H1 (cell line): ENCODE measurements around the gene SUSD1. TPM values are rescaled to one million over a fixed set of nuclear protein-coding genes. Genes with fewer than 3 reads are reported as not detected.

Source experiments
- CTCF ChIA-PET: fragments of 300-600 bp; sonication (Branson Sonifier 250); formaldehyde crosslinking; loops from one replicate; lab custom pipeline; 2021; ENCODE audit not compliant: partially characterized antibody; lab: Charles Lee
- POLR2A ChIA-PET: fragments of 300-600 bp; sonication (Branson Sonifier 250); formaldehyde crosslinking; loops from one replicate; lab custom pipeline; 2021; ENCODE audit warnings: inconsistent platforms; ENCODE audit not compliant: partially characterized antibody; lab: Charles Lee
- DNase-seq, 2 experiments: peaks; one replicate each; pipeline versions ENCODE4 v3.0.0 to v3.0.0-alpha.2; 2010 to 2022; ENCODE audit warnings: low spot score in 2 of 2, low read depth in 1 of 2, mixed read lengths in 1 of 2
- FAIRE-seq: peaks from 2 replicates; lab custom pipeline; 2011; peaks lifted over from hg19 to GRCh38; lab: Jason Lieb, UNC
- H2AFZ ChIP-seq: 2 replicates; pipeline ENCODE4 v1.8.1; 2012; ENCODE audit warnings: low read length, inconsistent platforms
- H2AK5ac ChIP-seq: 2 replicates; pipeline ENCODE4 v1.6.1; 2013; ENCODE audit warnings: low read depth, low read length
- H2BK120ac ChIP-seq: replicated peaks from 2 replicates; pipeline ENCODE3; 2013; ENCODE audit warnings: low read depth, low read length, inconsistent platforms
- H2BK12ac ChIP-seq: 2 replicates; pipeline ENCODE4 v1.6.1; 2013; ENCODE audit warnings: low read depth, low read length
- H2BK15ac ChIP-seq: 2 replicates; pipeline ENCODE4 v1.6.1; 2013; ENCODE audit warnings: low read length
- H2BK20ac ChIP-seq: 2 replicates; pipeline ENCODE4 v1.6.1; 2013; ENCODE audit warnings: low read length
- H2BK5ac ChIP-seq: 2 replicates; pipeline ENCODE4 v1.6.1; 2013; ENCODE audit warnings: low read depth, low read length
- H3K14ac ChIP-seq: 2 replicates; pipeline ENCODE4 v1.6.1; 2013; ENCODE audit warnings: inconsistent platforms; ENCODE audit not compliant: insufficient read length
- H3K18ac ChIP-seq: 2 replicates; pipeline ENCODE4 v1.6.1; 2013; ENCODE audit warnings: low read length; ENCODE audit errors: extremely low read depth
- H3K23ac ChIP-seq: 2 replicates; pipeline ENCODE4 v1.6.1; 2013; ENCODE audit warnings: inconsistent platforms; ENCODE audit not compliant: insufficient read length
- H3K23me2 ChIP-seq: 2 replicates; pipeline ENCODE4 v1.6.1; 2013; ENCODE audit warnings: low read depth, low read length
- H3K27ac ChIP-seq: 2 replicates; pipeline ENCODE4 v1.6.1; 2011; ENCODE audit warnings: low read depth, low read length, inconsistent platforms
- H3K27me3 ChIP-seq, 4 experiments: replicated peaks in 1 of 4; 1 replicate in 1 of 4; 2 replicates in 3 of 4; pipeline versions ENCODE4 v1.6.1 to v1.8.1; 2011 to 2013; ENCODE audit warnings: low read length in 3 of 4, mild to moderate bottlenecking in 3 of 4, inconsistent platforms in 2 of 4, mixed read lengths in 2 of 4, moderate library complexity in 1 of 4; ENCODE audit not compliant: control insufficient read depth in 3 of 4, insufficient read depth in 3 of 4; ENCODE audit errors: extremely low read depth in 1 of 4
- H3K36me3 ChIP-seq, 4 experiments: 2 replicates each; pipeline versions ENCODE4 v1.6.1 to v1.8.1; 2011 to 2013; ENCODE audit warnings: mild to moderate bottlenecking in 4 of 4, low read length in 3 of 4, moderate library complexity in 2 of 4, control low read depth in 1 of 4, inconsistent platforms in 1 of 4; ENCODE audit not compliant: insufficient read depth in 4 of 4, control insufficient read depth in 2 of 4
- H3K4ac ChIP-seq: replicated peaks from 2 replicates; pipeline ENCODE3; 2013; ENCODE audit warnings: low read length, low read depth, mixed read lengths, inconsistent platforms; ENCODE audit not compliant: insufficient read length
- H3K4me1 ChIP-seq, 4 experiments: replicated peaks in 1 of 4; 1 replicate in 1 of 4; 2 replicates in 3 of 4; pipeline versions ENCODE4 v1.6.1 to v1.8.1; 2011 to 2013; ENCODE audit warnings: low read length in 3 of 4, inconsistent platforms in 2 of 4, mixed read lengths in 1 of 4; ENCODE audit not compliant: insufficient read depth in 4 of 4, control insufficient read depth in 3 of 4
- H3K4me2 ChIP-seq, 2 experiments: 2 replicates each; pipeline versions ENCODE4 v1.6.1 to v1.8.1; 2011 to 2013; ENCODE audit warnings: low read depth in 2 of 2, low read length in 2 of 2, control low read depth in 1 of 2, inconsistent platforms in 1 of 2, mild to moderate bottlenecking in 1 of 2; ENCODE audit not compliant: insufficient read depth in 1 of 2
- H3K4me3 ChIP-seq, 4 experiments: fragments of 200-600, 300-600 bp in 1 of 4; sonication (generic), shearing (Covaris generic), sonication (Bioruptor Twin) in 1 of 4; 2 replicates each; pipeline versions ENCODE4 v1.5.1 to v1.8.1; 2011 to 2016; ENCODE audit warnings: low read length in 4 of 4, low read depth in 3 of 4, control low read depth in 2 of 4, inconsistent platforms in 2 of 4, mild to moderate bottlenecking in 2 of 4, mixed read lengths in 1 of 4, moderate library complexity in 1 of 4; ENCODE audit not compliant: insufficient read depth in 2 of 4; ENCODE audit errors: extremely low read depth in 1 of 4
- H3K56ac ChIP-seq: replicated peaks from 2 replicates; pipeline ENCODE3; 2013; ENCODE audit warnings: low read depth, mild to moderate bottlenecking, mixed read lengths, low read length, inconsistent platforms; ENCODE audit not compliant: insufficient read length
- H3K79me1 ChIP-seq: 2 replicates; pipeline ENCODE4 v1.6.1; 2013; ENCODE audit warnings: low read depth, low read length, control low read depth
- H3K79me2 ChIP-seq, 2 experiments: 2 replicates each; pipeline versions ENCODE4 v1.6.1 to v1.8.1; 2012 to 2013; ENCODE audit warnings: low read length in 2 of 2, mild to moderate bottlenecking in 2 of 2, inconsistent platforms in 1 of 2; ENCODE audit not compliant: insufficient read depth in 2 of 2, control insufficient read depth in 1 of 2
- H3K9ac ChIP-seq, 4 experiments: replicated peaks in 1 of 4; 1 replicate in 1 of 4; 2 replicates in 3 of 4; pipeline versions ENCODE4 v1.6.1 to v1.8.1; 2011 to 2013; ENCODE audit warnings: low read depth in 3 of 4, low read length in 3 of 4, control low read depth in 2 of 4, mild to moderate bottlenecking in 2 of 4, moderate library complexity in 2 of 4, inconsistent platforms in 1 of 4; ENCODE audit errors: extremely low read depth in 1 of 4
- H3K9me3 ChIP-seq, 2 experiments: 2 replicates each; pipeline versions ENCODE4 v1.6.1 to v1.8.1; 2012 to 2013; ENCODE audit warnings: mild to moderate bottlenecking in 2 of 2, moderate library complexity in 2 of 2, control low read depth in 1 of 2, inconsistent platforms in 1 of 2, low read depth in 1 of 2, low read length in 1 of 2, mixed read lengths in 1 of 2; ENCODE audit not compliant: insufficient read depth in 2 of 2
- H4K20me1 ChIP-seq, 2 experiments: replicated peaks in 1 of 2; 2 replicates each; pipeline versions ENCODE3 to v1.8.1; 2011 to 2013; ENCODE audit warnings: inconsistent platforms in 2 of 2, low read length in 2 of 2, mild to moderate bottlenecking in 1 of 2; ENCODE audit not compliant: insufficient read depth in 2 of 2, control insufficient read depth in 1 of 2
- H4K5ac ChIP-seq: 2 replicates; pipeline ENCODE4 v1.6.1; 2013; ENCODE audit warnings: low read length, low read depth, mixed read lengths, inconsistent platforms; ENCODE audit not compliant: insufficient read length
- H4K8ac ChIP-seq: 2 replicates; pipeline ENCODE4 v1.8.0; 2013; ENCODE audit warnings: mild to moderate bottlenecking, moderate library complexity, low read length, inconsistent platforms; ENCODE audit not compliant: insufficient read depth; ENCODE audit errors: extremely low read depth
- H4K91ac ChIP-seq: replicated peaks from 2 replicates; pipeline ENCODE3; 2013; ENCODE audit warnings: low read length, mixed read lengths, inconsistent platforms; ENCODE audit not compliant: insufficient read length
- JUND ChIP-seq: IDR thresholded peaks from 2 replicates; pipeline ENCODE4 v1.6.1; 2011; ENCODE audit warnings: mild to moderate bottlenecking, improper control_type of control experiment, low read length
- PHF8 ChIP-seq: fragments of 200-600 bp; sonication (generic); conservative IDR thresholded peaks from 2 replicates; pipeline ENCODE4 v1.7.1; 2012; ENCODE audit warnings: low read depth, mild to moderate bottlenecking, inconsistent platforms, low read length, moderate library complexity
- RAD21 ChIP-seq, 2 experiments: IDR thresholded peaks in 1 of 2; conservative IDR thresholded peaks in 1 of 2; 2 replicates each; pipeline ENCODE4 v1.6.1; 2011; ENCODE audit warnings: low read depth in 2 of 2, low read length in 2 of 2, improper control_type of control experiment in 1 of 2, inconsistent platforms in 1 of 2, mild to moderate bottlenecking in 1 of 2, moderate library complexity in 1 of 2
- RXRA ChIP-seq: IDR thresholded peaks from 2 replicates; pipeline ENCODE4 v1.6.1; 2011; ENCODE audit warnings: low read depth, mild to moderate bottlenecking, low read length, moderate library complexity; ENCODE audit not compliant: insufficient read depth
- WGBS, 2 experiments: shearing (Covaris generic) in 1 of 2; methylation state at CpG; one replicate each; pipeline versions ENCODE4 v1.1.6 to v1.1.7; 2013 to 2015; ENCODE audit warnings: low lambda C conversion rate in 2 of 2, mixed read lengths in 2 of 2, inconsistent platforms in 1 of 2, low coverage in 1 of 2, missing lambda C conversion rate in 1 of 2; ENCODE audit not compliant: insufficient replicate concordance in 2 of 2, insufficient coverage in 1 of 2, insufficient read length in 1 of 2; ENCODE audit errors: extremely low coverage in 1 of 2, missing lambda C conversion rate in 1 of 2; 5-methylcytosine and 5-hydroxymethylcytosine counted together
- polyA plus RNA-seq, 7 experiments: library from polyadenylated mRNA; depleted of rRNA in 3 of 7; stranded (reverse) in 5 of 7; unstranded in 2 of 7; fragments of >200 nt in 5 of 7; fragments of 200-250 nt in 2 of 7; gene quantifications; 1 replicate in 5 of 7; 2 replicates in 1 of 7; 4 replicates in 1 of 7; pipeline versions ENCODE4 v1.2.1 to v1.2.3, GENCODE V29; 2011 to 2013; ENCODE audit warnings: missing spikeins in 2 of 7, mixed read lengths in 2 of 7
- total RNA-seq: library from RNA; stranded (reverse); fragmentation: NEBNext Ultra II Directional; extraction: Animal tissue kit (Norgen Biotek cat#: 25700); gene quantifications from 2 replicates; pipeline ENCODE4 v1.2.1, GENCODE V29; 2021

The SUSD1 gene
- total and polyA plus RNA-seq, 2 of the 8 experiments (the other 6 are each of a cell fraction or from before 2014, with no cell fraction given) = 2.8 to 7.2 TPM

DNA sequence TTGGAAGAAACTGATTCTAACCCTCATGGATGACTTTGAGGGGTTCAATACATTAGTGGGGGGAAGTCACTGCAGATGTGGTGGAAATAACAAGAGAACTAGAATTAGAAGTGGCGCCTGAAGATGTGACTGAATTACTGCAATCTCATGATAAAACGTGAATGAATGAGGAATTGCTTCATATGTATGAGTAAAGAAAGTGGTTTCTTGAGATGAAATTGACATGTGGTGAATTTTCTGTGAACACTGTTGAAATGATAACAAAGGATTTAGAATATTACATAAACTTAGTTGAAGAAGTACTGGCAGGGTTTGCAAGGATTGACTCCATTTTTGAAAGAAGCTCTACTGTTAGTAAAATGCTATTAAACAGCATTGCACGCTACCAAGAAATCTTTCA, 165.4 kb downstream of the SUSD1 start:
- Histone ChIP-seq H3K4ac (no peak overlapping the region), H3K9me3 (no peaks in the 10 kb centered on the region), H3K4me2 (no peak overlapping the region), H2AFZ (no peak overlapping the region), H2BK120ac (no peak overlapping the region), H3K79me1 (no peaks in the 10 kb centered on the region), H2BK5ac (no peak overlapping the region), H3K56ac (no peak overlapping the region), H4K20me1 (no peaks in the 10 kb centered on the region), H4K91ac (no peak overlapping the region), H3K23ac (no peak overlapping the region), H3K36me3 (no peaks in the 10 kb centered on the region), H2BK20ac (no peak overlapping the region), H3K14ac (no peak overlapping the region), H2BK15ac (no peak overlapping the region), H2BK12ac (no peak overlapping the region), H3K4me3 (no peak overlapping the region), H3K23me2 (no peaks in the 10 kb centered on the region), H3K27ac (no peak overlapping the region), H3K79me2 (no peaks in the 10 kb centered on the region), H4K5ac (no peak overlapping the region), H3K9ac (no peak overlapping the region), H2AK5ac (no peak overlapping the region), H3K18ac (no peak overlapping the region), H3K4me1 (peaks cover 0 to 4% (median 0%) of the 10 kb centered on the region in 4 experiments; a peak in 1 of 7 replicates), H3K27me3 (no peaks in the 10 kb centered on the region), H4K8ac (no peak overlapping the region)
- 95% methylated on average over 3 of the region's 3 CpGs; no CpG with 5 or more reads in 1 of the 2 experiments for WGBS, 2 experiments
- DNase-seq (no peak), FAIRE-seq (no peak)
- POLR2A ChIA-PET = no interaction called here
- no peak for TF ChIP-seq RAD21 (IDR thresholded peaks at IDR 0.05 in 1 of 2, conservative IDR thresholded peaks at IDR 0.05 in 1 of 2; ENCODE audit: low read depth in 2 of 2, low read length in 2 of 2)
- no peak for TF ChIP-seq JUND
- no peak for TF ChIP-seq PHF8
- no peak for TF ChIP-seq RXRA
- CTCF ChIA-PET = interaction anchor here (0.6 kb wide), 1 partner anchor 96 kb away, joined by 3 read pairs; no protein-coding TSS in a partner anchor
